Iris pigment epithelial cell (primary cell): ENCODE results near the gene ZHX3.

Experiments
- DNase-seq: peaks from one replicate; pipeline ENCODE4 v3.0.0-alpha.2; 2011; ENCODE audit warnings: low read depth

ZHX3 gene

DNA sequence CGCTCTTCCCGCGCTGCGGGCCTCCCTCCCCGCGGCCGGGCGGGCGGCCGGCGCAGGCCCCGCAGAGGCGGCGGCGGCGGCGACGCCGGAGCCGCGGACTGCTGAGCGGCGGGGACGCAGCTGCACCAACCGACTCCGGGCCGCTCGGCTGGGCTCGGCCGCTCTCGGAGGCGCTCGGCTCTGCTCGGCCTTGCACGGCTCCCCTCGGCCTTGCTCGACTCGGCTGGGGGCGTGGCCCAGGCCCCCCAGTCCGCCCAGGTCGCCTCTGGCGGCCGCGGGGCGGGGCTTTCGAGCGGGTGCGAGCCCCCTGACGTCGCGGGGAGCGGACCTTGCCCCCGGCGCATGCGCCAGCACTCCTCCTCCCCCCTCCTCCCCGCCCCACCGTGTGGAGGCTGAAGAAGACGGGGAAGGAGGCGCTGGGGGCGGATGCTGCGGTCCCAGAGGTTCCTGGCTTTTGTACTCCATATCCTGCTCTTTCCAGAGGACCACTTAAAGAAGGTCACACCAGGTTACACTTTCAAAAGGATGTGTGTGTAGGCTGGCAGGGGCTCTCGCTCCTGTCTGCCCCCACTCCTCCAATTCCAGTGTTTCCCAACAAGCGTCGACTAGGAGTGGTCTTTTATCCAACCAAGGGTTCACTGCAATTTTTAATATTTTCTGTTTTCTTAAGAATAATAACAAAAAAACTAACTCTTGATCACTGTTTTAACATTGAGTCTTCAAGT, at the start of gene ZHX3:
ZHX3 (minus strand) TSS at position 186 of the 725 bp plus-strand sequence. CDS start 112,815 bp downstream, outside the sequence.
- peak; percentile 96 for DNase-seq

- no peak for DNase-seq
Measured at GRCh38 chr20:41367393-41367695, 49.8 kb upstream of the ZHX3 start.

GRCh38 chr20:41366546-41367392, 49.2 kb upstream of the ZHX3 start, which contains the start of gene EMILIN3:
Gene EMILIN3 (minus strand): TSS chr20:41366818. CDS start chr20:41366634, 184 bp downstream.
- no peak for DNase-seq

DNA sequence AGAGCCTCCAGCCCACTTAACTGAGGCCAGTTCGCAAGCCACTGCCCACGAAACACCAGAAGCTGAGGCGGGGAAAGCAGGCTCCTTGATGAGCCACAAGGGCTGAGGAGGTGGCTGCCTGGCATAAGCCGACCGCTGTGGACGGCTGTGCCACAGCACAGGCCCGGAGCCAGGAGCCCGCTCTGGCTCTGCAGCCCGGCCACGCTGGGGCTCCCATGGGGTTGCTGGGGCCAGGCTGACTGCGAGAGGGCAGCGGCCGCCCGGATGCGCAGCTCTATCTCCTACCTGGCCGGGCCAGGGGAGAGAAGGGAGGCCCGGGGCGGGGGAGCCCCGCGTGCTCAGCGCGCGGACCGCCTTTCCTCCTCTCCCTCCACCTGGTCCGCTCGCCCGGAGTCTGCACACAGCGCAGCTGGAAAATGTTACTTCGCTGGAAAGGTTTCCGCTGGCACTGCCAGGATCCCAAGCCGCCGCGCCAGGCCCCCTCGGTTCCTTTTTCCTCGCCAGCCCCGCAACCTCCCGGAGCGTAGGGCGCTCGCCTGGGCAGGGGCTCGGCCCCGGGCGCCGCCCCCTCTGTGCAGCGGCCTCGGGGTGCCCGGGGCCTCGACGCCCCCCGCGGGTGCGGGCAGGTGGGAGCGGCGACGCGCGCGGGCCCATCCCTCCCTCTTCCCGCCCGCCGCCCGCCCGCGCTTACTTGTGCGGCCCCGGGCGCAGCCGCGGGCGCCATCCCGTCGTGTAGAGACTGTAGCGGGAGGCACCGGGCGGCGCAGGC, 48.4 kb upstream of the ZHX3 start:
- no peak for DNase-seq

GRCh38 chr20:41364967-41365765, 47.6 kb upstream of the ZHX3 start:
- no peak for DNase-seq

- no peak for DNase-seq
Measured at GRCh38 chr20:41364236-41364855, 46.8 kb upstream of the ZHX3 start.

DNA sequence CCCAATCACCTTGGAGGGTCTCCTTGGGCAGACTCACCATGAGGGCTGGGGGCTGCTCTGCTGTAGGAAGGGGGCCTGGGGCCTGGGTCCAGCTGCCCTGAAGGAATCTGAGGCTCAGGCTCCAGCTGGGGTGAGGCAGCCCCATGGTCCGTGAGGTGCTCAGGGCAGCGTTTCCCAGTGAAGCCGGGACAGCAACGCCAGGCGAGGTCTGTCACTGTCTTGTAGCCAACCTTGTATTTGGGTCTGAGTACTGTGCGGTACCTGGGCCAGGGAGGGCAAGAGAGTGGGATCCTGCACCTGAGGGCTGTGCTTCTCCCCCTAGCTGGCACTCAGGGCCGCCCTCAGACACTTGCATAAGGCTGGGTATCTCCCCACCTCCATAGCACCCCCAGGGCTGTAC, 46.1 kb upstream of the ZHX3 start:
- no peak for DNase-seq

- DNase-seq: no peak
Measured at GRCh38 chr20:41362748-41363140, 45.2 kb upstream of the ZHX3 start.

- no peak for DNase-seq
Measured at GRCh38 chr20:41361757-41362747, 44.5 kb upstream of the ZHX3 start.

GRCh38 chr20:41360831-41361756, 43.6 kb upstream of the ZHX3 start:
- no peak for DNase-seq

DNA sequence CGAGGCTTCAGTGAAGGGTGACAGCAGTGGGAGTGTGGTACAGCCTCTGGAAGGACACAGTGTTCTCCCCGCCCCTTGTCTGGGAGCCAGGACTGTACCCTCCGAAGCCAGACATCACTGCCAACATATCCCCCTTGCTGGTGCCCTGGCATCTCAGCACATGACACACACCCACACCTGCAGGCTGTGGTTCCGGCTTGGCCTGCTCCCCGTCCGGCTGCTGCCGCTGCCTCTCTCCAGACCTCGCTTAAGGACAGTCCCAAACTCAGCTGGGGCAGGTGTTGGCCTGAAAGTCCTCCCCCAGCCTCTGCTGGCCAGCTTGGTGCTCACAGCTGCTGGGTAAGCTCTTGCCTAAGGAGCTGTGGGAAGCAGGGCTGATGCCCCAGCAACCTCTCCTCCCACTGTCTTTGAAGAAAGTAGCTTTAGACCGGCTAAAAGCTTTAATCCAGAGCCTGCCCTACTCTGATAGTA, 42.0 kb upstream of the ZHX3 start:
- DNase-seq: no peak

- DNase-seq: no peak
Measured at GRCh38 chr20:41358717-41359116, 41.2 kb upstream of the ZHX3 start.

DNA sequence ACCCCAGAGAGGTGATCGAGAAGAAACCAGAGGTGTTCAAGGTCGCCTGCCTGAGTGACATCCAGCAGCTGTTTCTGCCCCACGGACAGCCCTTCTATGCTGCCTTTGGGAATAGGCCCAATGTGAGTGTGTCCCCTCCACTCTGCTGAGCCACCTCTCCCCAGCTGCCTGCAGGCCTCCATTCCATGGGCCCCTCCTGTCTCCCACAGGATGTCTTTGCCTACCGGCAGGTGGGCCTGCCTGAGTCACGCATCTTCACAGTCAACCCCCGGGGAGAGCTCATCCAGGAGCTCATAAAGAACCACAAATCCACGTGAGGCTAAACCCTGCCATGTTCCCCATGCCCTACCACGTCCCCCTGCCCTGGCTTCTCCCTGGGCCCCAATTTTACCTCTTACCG, 40.7 kb upstream of the ZHX3 start:
- DNase-seq: no peak

- no peak for DNase-seq
Measured at GRCh38 chr20:41357424-41358163, 40.1 kb upstream of the ZHX3 start.

DNA sequence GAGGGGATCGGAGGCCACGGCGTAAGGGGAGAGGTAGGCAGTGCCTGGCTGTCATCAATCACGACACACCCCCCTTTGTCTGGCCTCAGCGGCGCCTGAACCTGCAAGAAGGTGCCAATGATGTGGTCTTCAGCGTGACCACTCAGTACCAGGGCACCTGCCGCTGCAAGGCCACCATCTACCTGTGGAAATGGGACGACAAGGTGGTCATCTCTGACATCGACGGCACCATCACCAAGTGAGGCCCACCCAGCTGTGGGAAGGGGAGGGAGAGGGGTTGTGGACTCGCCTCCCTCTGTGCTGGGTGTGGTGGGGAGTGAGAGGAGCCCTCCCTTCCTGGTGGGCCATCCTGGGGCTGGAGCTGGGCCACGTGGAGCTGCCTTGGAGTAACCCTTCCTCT, 39.4 kb upstream of the ZHX3 start:
- DNase-seq: no peak

GRCh38 chr20:41355598-41356203, 38.2 kb upstream of the ZHX3 start:
- DNase-seq: no peak

- no peak for DNase-seq
Measured at GRCh38 chr20:41355192-41355591, 37.7 kb upstream of the ZHX3 start.

GRCh38 chr20:41353530-41353929, 36.0 kb upstream of the ZHX3 start:
- DNase-seq: no peak
